Activated naive CD8-positive, alpha-beta T cell treated with anti-CD3 and anti-CD28 coated beads for 36 hours (primary cell): ENCODE data around the gene NFE2L1. TPM values are rescaled to one million over a fixed set of nuclear protein-coding genes. Genes with fewer than 3 reads are reported as not detected.
"Not testable (repeated sequence)": the region's sequence is repeated elsewhere in the genome, so short reads cannot be mapped to it uniquely, and the experiment has no call there.

Experiments used
- DNase-seq: peaks from one replicate; pipeline ENCODE4 v3.0.0; 2021
- H3K27ac Mint-ChIP-seq: one replicate; pipeline ENCODE4 v1.8.0; 2022; ENCODE audit warnings: mild to moderate bottlenecking, moderate library complexity, mixed read lengths
- H3K27me3 Mint-ChIP-seq: one replicate; pipeline ENCODE4 v1.8.0; 2022; ENCODE audit warnings: mild to moderate bottlenecking, mixed read lengths
- H3K36me3 Mint-ChIP-seq: one replicate; pipeline ENCODE4 v1.8.0; 2021; ENCODE audit warnings: mild to moderate bottlenecking, mixed read lengths
- H3K4me1 Mint-ChIP-seq: one replicate; pipeline ENCODE4 v1.8.0; 2021; ENCODE audit warnings: mixed read lengths
- H3K4me3 Mint-ChIP-seq: one replicate; pipeline ENCODE4 v1.8.0; 2022; ENCODE audit warnings: mild to moderate bottlenecking, moderate library complexity, mixed read lengths
- H3K9me3 Mint-ChIP-seq: one replicate; pipeline ENCODE4 v1.8.0; 2022; ENCODE audit warnings: mixed read lengths
- total RNA-seq, 2 experiments: library from RNA; stranded (reverse); gene quantifications; one replicate each; pipeline ENCODE4 v1.2.3, GENCODE V29; 2021

Gene NFE2L1
- total RNA-seq, 2 experiments from 2014 or later, result 99.0 to 99.7 TPM

DNA sequence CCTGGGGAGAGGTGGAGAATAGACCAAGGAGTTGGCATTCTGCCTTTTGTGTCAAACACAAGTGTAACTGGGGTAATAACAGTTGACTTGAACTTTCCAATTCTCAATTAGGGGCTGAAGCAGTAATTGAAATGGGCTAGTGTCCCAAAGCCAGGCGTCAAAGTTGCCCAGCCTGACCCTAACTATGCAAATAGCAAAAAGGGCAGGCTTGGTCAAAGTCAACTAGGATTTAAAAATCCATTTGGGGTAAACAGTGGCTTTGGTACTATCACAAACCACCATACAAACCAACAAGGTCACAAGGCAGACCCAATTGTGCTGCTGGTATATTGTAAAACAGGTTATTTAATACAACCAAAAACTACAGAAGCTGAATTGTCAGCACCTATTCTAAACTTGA lies 18.0 kb downstream of the NFE2L1 start:
- Mint-ChIP-seq H3K4me3 (no peak overlapping the region), H3K27ac (no peak overlapping the region), H3K9me3 (no peaks in the 10 kb centered on the region), H3K27me3 (no peaks in the 10 kb centered on the region), H3K36me3 (peaks cover 12% of the 10 kb centered on the region), H3K4me1 (peaks cover 2% of the 10 kb centered on the region)
- no peak for DNase-seq

- no peak overlapping the region for H3K4me3 Mint-ChIP-seq
- peaks cover 12% of the 10 kb centered on the region for H3K36me3 Mint-ChIP-seq
- no peaks in the 10 kb centered on the region for H3K27me3 Mint-ChIP-seq
- H3K4me1 Mint-ChIP-seq, result no peaks in the 10 kb centered on the region
- no peak for DNase-seq
- H3K9me3 Mint-ChIP-seq, result no peaks in the 10 kb centered on the region
- no peak overlapping the region for H3K27ac Mint-ChIP-seq
Observed at GRCh38 chr17:48066656-48067055, 18.5 kb downstream of the NFE2L1 start.

DNA sequence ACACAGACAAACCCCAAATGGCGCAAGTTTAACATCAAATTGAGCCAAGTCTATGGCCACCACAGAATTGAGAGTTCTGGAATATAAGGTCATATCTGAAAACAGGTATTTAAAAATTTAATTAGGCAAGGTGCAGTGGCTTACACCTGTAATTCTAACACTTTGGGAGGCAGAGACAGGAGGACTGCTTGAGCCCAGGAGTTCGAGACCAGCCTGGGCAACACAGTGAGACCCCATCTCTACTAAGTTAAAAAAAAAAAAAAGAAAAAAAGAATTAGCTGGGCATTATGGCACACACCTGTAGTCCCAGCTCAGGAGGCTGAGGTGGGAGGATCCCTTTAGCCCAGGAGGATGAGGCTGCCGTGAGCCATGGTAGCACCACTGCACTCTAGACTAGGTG lies 19.1 kb downstream of the NFE2L1 start:
- Mint-ChIP-seq H3K4me3 (no peak overlapping the region), H3K27me3 (no peaks in the 10 kb centered on the region), H3K27ac (no peak overlapping the region), H3K9me3 (no peaks in the 10 kb centered on the region), H3K36me3 (peaks cover 13% of the 10 kb centered on the region), H3K4me1 (no peaks in the 10 kb centered on the region)
- no peak for DNase-seq

DNA sequence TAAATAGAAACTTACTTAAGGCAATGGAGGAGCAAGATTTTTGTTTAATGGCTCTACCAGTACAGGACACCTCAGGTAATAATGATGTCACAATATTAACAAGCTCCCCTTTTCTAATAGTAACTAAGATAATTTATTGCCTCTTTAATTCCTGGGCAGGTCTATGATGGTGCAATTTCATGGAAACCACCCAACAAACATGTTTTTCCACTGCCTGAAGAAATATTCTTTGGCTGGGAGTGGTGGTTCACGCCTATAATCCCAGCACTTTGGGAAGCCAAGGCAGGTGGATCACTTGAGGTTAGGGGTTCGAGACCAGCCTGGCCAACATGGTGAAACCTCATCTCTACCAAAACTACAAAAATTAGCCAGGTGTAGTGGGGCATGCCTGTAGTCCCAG lies 19.6 kb downstream of the NFE2L1 start:
- not testable (repeated sequence) for H3K4me1 Mint-ChIP-seq, DNase-seq, H3K4me3 Mint-ChIP-seq, H3K27ac Mint-ChIP-seq, H3K9me3 Mint-ChIP-seq, H3K27me3 Mint-ChIP-seq
- peaks cover 12% of the 10 kb centered on the region for H3K36me3 Mint-ChIP-seq

DNA sequence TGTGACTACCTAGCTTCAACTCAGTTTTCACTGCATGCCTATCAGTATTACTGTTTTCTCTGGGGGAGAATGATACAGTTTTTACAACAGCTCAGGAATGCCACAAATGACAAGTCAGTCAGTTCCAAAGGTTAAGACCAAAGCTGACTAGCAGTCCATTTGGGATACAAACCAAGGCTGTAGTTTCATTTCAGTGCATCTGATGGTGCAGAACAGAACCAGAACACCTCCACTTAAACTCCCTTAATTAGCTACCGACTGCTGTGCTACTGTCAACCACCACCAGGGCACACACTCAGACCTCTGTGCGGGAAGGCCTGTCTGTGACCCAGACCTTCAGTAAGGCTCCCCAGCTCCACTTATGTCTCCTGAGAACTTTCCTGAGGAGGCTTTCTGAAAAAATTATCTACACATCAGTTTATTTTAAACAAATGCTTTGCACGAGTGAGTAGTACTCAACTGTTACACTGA lies 20.4 kb downstream of the NFE2L1 start:
- Mint-ChIP-seq H3K27me3 (no peaks in the 10 kb centered on the region), H3K4me3 (no peak overlapping the region), H3K27ac (no peak overlapping the region), H3K36me3 (peaks cover 14% of the 10 kb centered on the region), H3K9me3 (no peaks in the 10 kb centered on the region), H3K4me1 (no peaks in the 10 kb centered on the region)
- DNase-seq, result no peak

DNA sequence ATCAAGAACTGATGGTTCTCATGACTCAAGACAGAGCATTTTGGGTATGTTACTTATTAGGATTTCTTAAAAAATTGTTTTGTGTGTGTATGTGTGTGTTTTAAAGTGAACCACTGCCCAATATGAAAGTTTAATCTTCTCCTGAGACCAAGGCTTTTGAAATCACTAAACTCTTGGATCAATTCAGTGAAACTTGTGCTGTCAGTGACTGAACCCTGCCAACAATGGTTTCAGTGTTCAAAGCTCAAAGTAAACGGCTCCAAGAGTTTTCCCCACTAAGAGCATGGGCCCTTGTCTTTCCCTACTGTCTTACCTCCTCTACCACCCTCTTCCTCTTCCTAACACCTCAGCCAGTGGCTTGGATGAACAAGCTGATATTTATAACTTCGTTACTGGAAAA lies 22.0 kb downstream of the NFE2L1 start:
- Mint-ChIP-seq H3K27me3 (no peaks in the 10 kb centered on the region), H3K36me3 (peaks cover 12% of the 10 kb centered on the region), H3K4me3 (no peak overlapping the region)

GRCh38 chr17:48071654-48072053 lies 23.5 kb downstream of the NFE2L1 start:
- H3K36me3 Mint-ChIP-seq, result peaks cover 9% of the 10 kb centered on the region
- H3K4me1 Mint-ChIP-seq, result no peaks in the 10 kb centered on the region
- no peak for DNase-seq
- H3K27me3 Mint-ChIP-seq, result no peaks in the 10 kb centered on the region
- H3K27ac Mint-ChIP-seq, result no peak overlapping the region
- H3K9me3 Mint-ChIP-seq, result no peaks in the 10 kb centered on the region
- no peak overlapping the region for H3K4me3 Mint-ChIP-seq

More for the DNA sequence above, 22.0 kb downstream of the NFE2L1 start:
- no peak for DNase-seq
- Mint-ChIP-seq H3K9me3 (no peaks in the 10 kb centered on the region), H3K4me1 (no peaks in the 10 kb centered on the region), H3K27ac (no peak overlapping the region)

DNA sequence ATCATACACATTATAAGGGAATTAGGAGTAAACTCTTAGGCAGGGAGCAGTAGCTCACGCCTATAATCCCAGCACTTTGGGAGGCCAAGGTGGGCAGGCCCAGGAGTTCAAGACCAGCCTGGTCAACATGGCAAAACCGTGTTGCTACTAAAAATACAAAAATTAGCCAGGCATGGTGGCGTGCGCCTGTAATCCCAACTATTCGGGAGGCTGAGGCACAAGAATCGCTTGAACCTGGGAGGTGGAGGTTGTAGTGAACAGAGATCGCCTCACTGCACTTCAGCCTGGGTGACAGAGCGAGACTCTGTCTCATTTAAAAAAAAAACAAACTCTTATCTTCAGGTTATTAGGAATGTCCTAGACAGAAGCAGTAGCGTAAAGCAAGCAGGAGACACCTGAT lies 24.7 kb downstream of the NFE2L1 start:
- DNase-seq, H3K4me3 Mint-ChIP-seq, H3K27me3 Mint-ChIP-seq, H3K9me3 Mint-ChIP-seq, H3K36me3 Mint-ChIP-seq, H3K4me1 Mint-ChIP-seq, H3K27ac Mint-ChIP-seq: not testable (repeated sequence)

- not testable (repeated sequence) for H3K9me3 Mint-ChIP-seq, H3K4me3 Mint-ChIP-seq, H3K4me1 Mint-ChIP-seq, DNase-seq, H3K27ac Mint-ChIP-seq, H3K36me3 Mint-ChIP-seq, H3K27me3 Mint-ChIP-seq
Observed at GRCh38 chr17:48073566-48074094, 25.5 kb downstream of the NFE2L1 start.

GRCh38 chr17:48074322-48075081 lies 26.3 kb downstream of the NFE2L1 start:
- no peak overlapping the region for H3K4me3 Mint-ChIP-seq
- H3K27ac Mint-ChIP-seq, result no peak overlapping the region
- peak; percentile 62 for DNase-seq
- H3K9me3 Mint-ChIP-seq, result no peaks in the 10 kb centered on the region
- H3K27me3 Mint-ChIP-seq, result no peaks in the 10 kb centered on the region
- H3K36me3 Mint-ChIP-seq, result peaks cover 3% of the 10 kb centered on the region
- no peaks in the 10 kb centered on the region for H3K4me1 Mint-ChIP-seq

GRCh38 chr17:48077152-48077551 lies 29.0 kb downstream of the NFE2L1 start:
- H3K36me3 Mint-ChIP-seq, H3K27ac Mint-ChIP-seq, DNase-seq, H3K27me3 Mint-ChIP-seq, H3K9me3 Mint-ChIP-seq, H3K4me1 Mint-ChIP-seq, H3K4me3 Mint-ChIP-seq: not testable (repeated sequence)

DNA sequence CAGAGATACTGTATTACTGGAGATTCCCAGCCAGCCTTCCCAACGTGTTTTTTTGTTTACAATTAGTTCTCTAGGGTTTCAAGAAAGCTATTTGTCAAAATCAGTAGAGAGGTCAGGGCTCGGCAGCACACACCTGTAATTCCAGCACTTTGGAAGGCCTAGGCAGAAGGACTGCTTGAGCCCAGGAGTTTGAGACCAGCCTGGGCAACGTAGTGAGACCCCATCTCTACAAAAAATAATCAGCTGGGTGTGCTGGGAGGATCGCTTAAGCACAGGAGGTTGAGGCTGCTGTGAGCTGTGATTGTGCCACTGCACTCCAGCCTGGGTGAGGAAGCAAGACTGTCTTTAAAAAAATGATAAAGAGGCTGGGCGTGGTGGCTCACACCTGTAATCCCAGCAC lies 33.7 kb downstream of the NFE2L1 start:
- Mint-ChIP-seq H3K27ac (no peak overlapping the region), H3K9me3 (no peaks in the 10 kb centered on the region), H3K27me3 (no peaks in the 10 kb centered on the region), H3K4me3 (no peak overlapping the region), H3K4me1 (peaks cover 3% of the 10 kb centered on the region), H3K36me3 (no peaks in the 10 kb centered on the region)
- DNase-seq, result no peak

- Mint-ChIP-seq H3K4me1 (peaks cover 3% of the 10 kb centered on the region), H3K27ac (no peak overlapping the region), H3K9me3 (no peaks in the 10 kb centered on the region), H3K36me3 (no peaks in the 10 kb centered on the region), H3K4me3 (no peak overlapping the region), H3K27me3 (no peaks in the 10 kb centered on the region)
- DNase-seq, result no peak
Observed at GRCh38 chr17:48084932-48085331, 36.8 kb downstream of the NFE2L1 start.

DNA sequence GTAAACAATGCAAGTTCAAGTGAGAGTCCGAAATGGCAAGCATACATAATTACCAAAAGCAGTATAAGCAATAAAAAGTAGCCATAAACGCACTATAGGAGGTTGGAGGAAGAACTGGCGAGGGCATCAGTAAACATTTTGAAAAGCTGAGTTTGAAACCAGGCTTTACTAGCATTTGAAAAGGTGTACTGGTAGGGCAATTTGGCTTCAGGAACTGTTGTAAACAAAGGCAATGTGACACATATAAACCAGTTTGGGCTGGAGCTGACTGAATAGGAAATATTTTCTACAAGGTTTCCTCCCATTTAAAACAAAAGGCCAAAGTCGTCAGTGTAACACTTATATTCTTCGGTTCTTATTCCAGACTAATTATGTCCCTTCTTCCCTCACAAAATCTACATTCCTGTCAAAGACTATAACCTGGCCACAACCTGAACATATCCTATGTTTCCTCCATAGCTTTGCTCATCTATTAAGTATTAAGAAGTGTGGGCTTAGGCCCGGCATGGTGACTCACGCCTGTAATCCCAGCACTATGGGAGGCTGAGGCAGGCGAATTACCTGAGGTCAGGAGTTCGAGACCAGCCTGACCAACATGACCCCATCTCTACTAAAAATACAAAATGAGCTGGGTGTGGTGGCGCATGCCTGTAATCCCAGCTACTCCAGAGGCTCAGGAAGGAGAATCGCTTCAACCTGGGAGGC lies 45.3 kb downstream of the NFE2L1 start:
- H3K36me3 Mint-ChIP-seq, result peaks cover 6% of the 10 kb centered on the region
- H3K4me3 Mint-ChIP-seq, result no peak overlapping the region
- peaks cover 13% of the 10 kb centered on the region for H3K4me1 Mint-ChIP-seq
- no peaks in the 10 kb centered on the region for H3K27me3 Mint-ChIP-seq
- no peak for DNase-seq
- H3K27ac Mint-ChIP-seq, result no peak overlapping the region
- H3K9me3 Mint-ChIP-seq, result no peaks in the 10 kb centered on the region

GRCh38 chr17:48095611-48096010 lies 47.5 kb downstream of the NFE2L1 start:
- H3K4me1 Mint-ChIP-seq, result peaks cover 20% of the 10 kb centered on the region
- H3K36me3 Mint-ChIP-seq, result peaks cover 6% of the 10 kb centered on the region
- H3K4me3 Mint-ChIP-seq, result no peak overlapping the region
- no peaks in the 10 kb centered on the region for H3K9me3 Mint-ChIP-seq
- no peak for DNase-seq
- no peaks in the 10 kb centered on the region for H3K27me3 Mint-ChIP-seq
- no peak overlapping the region for H3K27ac Mint-ChIP-seq

DNA sequence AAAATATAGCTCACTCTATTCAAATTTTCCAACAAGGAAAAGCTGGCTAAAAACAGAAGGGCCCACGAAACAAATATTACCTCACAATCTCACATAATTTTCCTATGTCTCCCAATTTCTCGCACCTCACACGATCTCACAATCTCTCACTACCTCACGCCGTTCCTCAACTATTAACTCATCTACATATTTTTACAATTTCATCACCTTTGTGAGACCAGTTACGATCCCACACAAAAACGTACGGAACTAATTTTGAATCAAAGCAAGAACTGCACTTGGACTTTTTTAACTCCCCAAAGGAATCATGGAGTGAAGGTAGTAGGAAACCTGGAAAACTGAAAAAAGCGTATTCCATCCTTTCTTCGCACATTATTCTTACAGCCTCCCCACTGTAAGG lies 52.0 kb downstream of the NFE2L1 start:
- Mint-ChIP-seq H3K4me1 (peaks cover 34% of the 10 kb centered on the region), H3K4me3 (peak overlapping the region; percentile 100), H3K36me3 (peaks cover 6% of the 10 kb centered on the region), H3K27me3 (no peaks in the 10 kb centered on the region), H3K27ac (no peak overlapping the region), H3K9me3 (peaks cover 4% of the 10 kb centered on the region)
- no peak for DNase-seq
